CD4-positive, CD25-positive, alpha-beta regulatory T cell (primary cell): Measurements from ENCODE around the gene GNB1. TPM values are rescaled to one million over a fixed set of nuclear protein-coding genes. Genes with fewer than 3 reads are reported as not detected.
"Not testable (repeated sequence)": the region's sequence is repeated elsewhere in the genome, so short reads cannot be mapped to it uniquely, and the experiment has no call there.

Experiments used
- ATAC-seq, 2 donors: fragments of 150-1000 bp; cut with Tn5 transposase; one replicate each; pipeline ENCODE4 v1.10.0; 2021; ENCODE audit warnings: low read depth in 2 of 2, moderate number of reproducible peaks in 2 of 2, moderate library complexity in 1 of 2
- DNase-seq, 3 donors: peaks; one replicate each; pipeline versions ENCODE4 v3.0.0 to v3.0.0-alpha.2; 2012 to 2022; ENCODE audit warnings: mixed read lengths in 1 of 3
- H3K27ac ChIP-seq: one replicate; pipeline ENCODE4 v1.7.0; 2013; ENCODE audit warnings: mild to moderate bottlenecking, low read length; ENCODE audit not compliant: insufficient read depth, poor library complexity, severe bottlenecking
- H3K27me3 ChIP-seq: one replicate; pipeline ENCODE4 v1.7.0; 2013; ENCODE audit warnings: low read length; ENCODE audit not compliant: control insufficient read depth, insufficient read depth
- H3K36me3 ChIP-seq: one replicate; pipeline ENCODE4 v1.7.0; 2013; ENCODE audit warnings: mild to moderate bottlenecking, low read length, moderate library complexity; ENCODE audit not compliant: control insufficient read depth, insufficient read depth
- H3K4me1 ChIP-seq: 2 replicates; pipeline ENCODE4 v1.7.0; 2013; ENCODE audit warnings: mild to moderate bottlenecking, low read length; ENCODE audit not compliant: insufficient read depth, control insufficient read depth, poor library complexity, severe bottlenecking
- H3K4me3 ChIP-seq: one replicate; pipeline ENCODE4 v1.7.0; 2013; ENCODE audit warnings: low read depth, mild to moderate bottlenecking, low read length, moderate library complexity
- H3K9me3 ChIP-seq, 2 experiments: 1 replicate in 1 of 2; 2 replicates in 1 of 2; pipeline ENCODE4 v1.7.0; 2013; ENCODE audit warnings: low read length in 2 of 2, mild to moderate bottlenecking in 1 of 2, moderate library complexity in 1 of 2; ENCODE audit not compliant: control insufficient read depth in 2 of 2
- H3K27ac Mint-ChIP-seq, 3 donors: one replicate each; pipeline ENCODE4 v1.8.0; 2020 to 2022; ENCODE audit warnings: mild to moderate bottlenecking in 3 of 3, mixed read lengths in 3 of 3, moderate library complexity in 2 of 3
- H3K27me3 Mint-ChIP-seq: one replicate; pipeline ENCODE4 v1.8.0; 2022; ENCODE audit warnings: mild to moderate bottlenecking, mixed read lengths
- H3K36me3 Mint-ChIP-seq: one replicate; pipeline ENCODE4 v1.8.0; 2020; ENCODE audit warnings: mixed read lengths
- H3K4me1 Mint-ChIP-seq, 4 donors: one replicate each; pipeline ENCODE4 v1.8.0; 2020 to 2022; ENCODE audit warnings: mixed read lengths in 4 of 4, mild to moderate bottlenecking in 1 of 4
- H3K4me3 Mint-ChIP-seq, 4 donors: one replicate each; pipeline ENCODE4 v1.8.0; 2020 to 2022; ENCODE audit warnings: mild to moderate bottlenecking in 4 of 4, mixed read lengths in 4 of 4, moderate library complexity in 3 of 4
- H3K9me3 Mint-ChIP-seq, 7 donors: one replicate each; pipeline ENCODE4 v1.8.0; 2020 to 2022; ENCODE audit warnings: mixed read lengths in 7 of 7, mild to moderate bottlenecking in 3 of 7, moderate library complexity in 2 of 7
- polyA plus RNA-seq, 4 donors: library from polyadenylated mRNA; unstranded; fragments of 300-500 nt; fragmentation: Illumina TruSeq; gene quantifications; one replicate each; pipeline ENCODE4 v1.2.3, GENCODE V29; 2021
- total RNA-seq: library from RNA; stranded (reverse); gene quantifications from one replicate; pipeline ENCODE4 v1.2.3, GENCODE V29; 2022

The GNB1 gene
- total and polyA plus RNA-seq, 5 donors from 2014 or later, result 47.0 to 242 (median 102) TPM

DNA sequence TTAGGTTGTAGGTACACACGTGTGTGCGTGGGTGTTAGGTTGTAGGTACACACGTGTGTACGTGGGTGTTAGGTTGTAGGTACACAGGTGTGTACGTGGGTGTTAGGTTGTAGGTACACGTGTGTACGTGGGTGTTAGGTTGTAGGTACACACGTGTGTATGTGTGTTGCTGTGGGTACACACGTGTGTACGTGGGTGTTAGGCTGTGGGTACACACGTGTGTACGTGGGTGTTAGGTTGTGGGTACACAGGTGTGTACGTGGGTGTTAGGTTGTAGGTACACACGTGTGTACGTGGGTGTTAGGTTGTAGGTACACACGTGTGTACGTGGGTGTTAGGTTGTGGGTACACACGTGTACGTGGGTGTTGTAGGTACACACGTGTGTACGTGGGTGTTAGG lies 44.0 kb upstream of the GNB1 start:
- H3K4me3 Mint-ChIP-seq, ATAC-seq, H3K9me3 Mint-ChIP-seq: not testable (repeated sequence)

DNA sequence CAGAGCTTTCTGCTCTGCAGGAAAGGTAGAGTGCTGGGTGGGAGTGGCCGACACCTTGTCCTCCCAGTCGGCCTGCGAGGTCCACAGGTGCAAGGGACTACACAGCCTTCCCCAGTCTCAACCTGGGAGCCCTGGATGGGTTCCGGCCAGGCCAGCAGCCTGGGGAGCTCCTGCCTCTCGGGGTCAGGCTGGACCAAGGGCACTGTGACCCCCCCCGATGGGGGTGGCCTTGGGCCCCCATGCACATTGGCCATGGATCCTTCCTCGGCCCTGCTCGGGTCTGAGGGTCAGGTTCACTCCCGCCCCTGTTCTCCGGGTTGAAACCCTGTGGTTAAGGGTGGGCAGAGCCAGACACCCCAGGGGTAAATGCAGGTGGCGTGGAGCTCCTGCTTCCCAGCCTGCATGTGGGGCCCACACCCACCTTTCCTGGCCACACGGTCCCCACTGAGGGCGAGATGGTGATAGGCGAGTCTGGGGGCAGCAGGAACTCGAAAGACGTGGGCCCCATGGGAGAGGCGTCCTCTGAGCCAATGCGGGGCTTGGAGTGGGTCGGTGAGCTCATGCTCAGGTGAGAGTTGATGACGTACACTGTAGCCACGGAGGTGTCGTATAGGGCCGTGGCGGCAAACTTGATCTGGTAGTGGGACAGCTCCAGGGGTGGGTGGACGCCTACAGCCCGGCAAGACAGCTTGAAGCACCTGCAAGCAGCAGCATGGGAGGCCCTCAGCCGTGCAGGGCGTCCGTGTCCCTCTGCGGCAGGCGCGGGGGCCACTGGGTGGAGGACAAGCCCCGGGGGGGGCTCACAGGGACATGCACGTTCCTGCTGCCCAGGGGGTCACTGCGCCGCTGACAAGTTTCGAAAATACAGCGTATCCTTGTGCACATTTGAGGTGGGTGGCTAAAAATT lies 39.0 kb upstream of the GNB1 start:
- ATAC-seq (no peak), DNase-seq (no peak)
- H3K4me1 Mint-ChIP-seq, result no peaks in the 10 kb centered on the region
- Histone ChIP-seq H3K4me1 (no peaks in the 10 kb centered on the region), H3K36me3 (no peaks in the 10 kb centered on the region), H3K9me3 (no peaks in the 10 kb centered on the region), H3K27me3 (no peaks in the 10 kb centered on the region), H3K27ac (no peak overlapping the region), H3K4me3 (no peak overlapping the region)
- no peak overlapping the region for H3K4me3 Mint-ChIP-seq
- H3K27me3 Mint-ChIP-seq, result no peaks in the 10 kb centered on the region
- H3K27ac Mint-ChIP-seq, result no peak overlapping the region
- H3K9me3 Mint-ChIP-seq, result peaks cover 0 to 2% (median 0%) of the 10 kb centered on the region in 7 donors
- no peaks in the 10 kb centered on the region for H3K36me3 Mint-ChIP-seq

More for the DNA sequence above, 44.0 kb upstream of the GNB1 start:
- H3K36me3 ChIP-seq, H3K4me3 ChIP-seq, H3K4me1 ChIP-seq, H3K9me3 ChIP-seq, H3K27ac ChIP-seq, H3K27ac Mint-ChIP-seq, H3K27me3 Mint-ChIP-seq, H3K27me3 ChIP-seq, DNase-seq, H3K4me1 Mint-ChIP-seq, H3K36me3 Mint-ChIP-seq: not testable (repeated sequence)

DNA sequence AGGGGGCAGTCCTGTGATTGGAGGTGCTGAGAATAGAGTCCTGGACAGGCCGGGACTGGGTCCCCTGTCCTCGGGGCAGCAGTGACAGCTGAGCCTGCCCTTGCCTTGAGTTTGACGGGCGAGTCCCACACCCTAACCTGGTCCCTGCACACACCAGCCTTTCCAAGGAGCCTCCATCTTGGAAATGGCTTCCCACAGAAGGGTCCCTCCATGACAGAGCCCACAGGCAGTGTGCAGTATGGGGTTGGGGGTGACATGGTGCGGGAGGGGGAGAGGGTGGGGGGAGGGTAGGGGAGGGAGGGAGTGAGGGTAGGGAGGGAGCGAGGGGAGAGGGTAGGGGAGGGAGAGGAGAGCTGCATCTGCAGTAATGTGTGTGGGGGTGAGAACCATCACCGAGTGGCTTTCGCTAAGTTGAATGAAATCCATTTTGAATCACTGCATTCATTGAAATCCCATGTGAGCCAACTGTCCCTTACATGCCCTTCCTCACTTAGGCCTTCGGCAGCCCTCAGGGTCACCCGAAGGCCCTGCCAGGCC lies 38.3 kb upstream of the GNB1 start:
- H3K36me3 ChIP-seq, result no peaks in the 10 kb centered on the region
- Mint-ChIP-seq H3K9me3 (peaks cover 0 to 2% (median 0%) of the 10 kb centered on the region in 7 donors), H3K4me3 (no peak overlapping the region), H3K27me3 (no peaks in the 10 kb centered on the region), H3K27ac (no peak overlapping the region), H3K36me3 (no peaks in the 10 kb centered on the region), H3K4me1 (no peaks in the 10 kb centered on the region)
- H3K4me1 ChIP-seq, result no peaks in the 10 kb centered on the region
- ATAC-seq, result no peak
- no peaks in the 10 kb centered on the region for H3K9me3 ChIP-seq
- DNase-seq, result no peak
- no peak overlapping the region for H3K27ac ChIP-seq
- H3K27me3 ChIP-seq, result no peaks in the 10 kb centered on the region
- H3K4me3 ChIP-seq, result no peak overlapping the region

DNA sequence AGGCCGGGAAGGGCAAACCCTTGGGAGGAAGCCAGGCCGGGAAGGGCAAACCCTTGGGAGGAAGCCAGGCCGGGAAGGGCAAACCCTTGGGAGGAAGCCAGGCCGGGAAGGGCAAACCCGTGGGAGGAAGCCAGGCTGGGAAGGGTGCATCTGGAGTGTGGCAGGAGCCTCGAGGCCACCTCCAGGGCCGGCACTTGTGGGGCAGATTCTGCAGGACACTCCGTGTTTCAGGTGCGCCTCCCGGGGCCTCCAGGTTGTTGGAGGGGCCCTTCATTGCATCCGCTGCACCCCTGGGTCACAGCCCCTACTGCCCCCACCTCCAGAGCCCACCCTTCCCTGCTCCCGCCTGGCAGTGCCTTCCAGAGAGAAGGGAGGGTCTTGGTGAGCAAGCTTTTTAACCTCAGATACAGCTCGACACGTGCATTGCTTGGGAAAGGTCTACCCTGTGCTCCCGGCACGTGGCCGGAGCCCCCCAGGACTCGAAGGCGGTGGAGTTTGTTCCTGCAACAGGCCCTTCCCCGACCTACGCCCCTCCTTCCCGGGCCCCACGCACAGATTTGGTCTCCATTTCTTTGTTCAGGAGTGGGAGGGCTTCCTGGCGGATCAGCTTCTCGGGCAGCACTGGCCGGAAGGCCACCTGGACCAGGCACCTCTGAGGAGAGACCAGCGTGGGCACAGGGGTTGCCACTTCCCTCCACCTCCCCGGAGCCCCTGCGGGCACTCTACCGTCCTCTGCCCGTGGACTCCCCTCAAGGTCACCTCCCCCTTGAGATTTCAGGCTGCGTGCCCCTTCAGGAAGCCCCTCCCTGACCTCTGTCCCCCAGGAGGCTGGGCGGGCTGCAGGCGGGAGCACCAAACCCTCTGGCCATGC lies 37.6 kb upstream of the GNB1 start:
- no peaks in the 10 kb centered on the region for H3K36me3 Mint-ChIP-seq
- peaks cover 0 to 1% (median 0%) of the 10 kb centered on the region in 7 donors for H3K9me3 Mint-ChIP-seq
- DNase-seq, result no peak
- Histone ChIP-seq H3K9me3 (no peaks in the 10 kb centered on the region), H3K27me3 (no peaks in the 10 kb centered on the region), H3K4me3 (no peak overlapping the region), H3K4me1 (no peaks in the 10 kb centered on the region), H3K27ac (no peak overlapping the region), H3K36me3 (no peaks in the 10 kb centered on the region)
- H3K4me1 Mint-ChIP-seq, result no peaks in the 10 kb centered on the region
- no peak overlapping the region for H3K27ac Mint-ChIP-seq
- ATAC-seq, result no peak
- no peaks in the 10 kb centered on the region for H3K27me3 Mint-ChIP-seq
- no peak overlapping the region for H3K4me3 Mint-ChIP-seq

DNA sequence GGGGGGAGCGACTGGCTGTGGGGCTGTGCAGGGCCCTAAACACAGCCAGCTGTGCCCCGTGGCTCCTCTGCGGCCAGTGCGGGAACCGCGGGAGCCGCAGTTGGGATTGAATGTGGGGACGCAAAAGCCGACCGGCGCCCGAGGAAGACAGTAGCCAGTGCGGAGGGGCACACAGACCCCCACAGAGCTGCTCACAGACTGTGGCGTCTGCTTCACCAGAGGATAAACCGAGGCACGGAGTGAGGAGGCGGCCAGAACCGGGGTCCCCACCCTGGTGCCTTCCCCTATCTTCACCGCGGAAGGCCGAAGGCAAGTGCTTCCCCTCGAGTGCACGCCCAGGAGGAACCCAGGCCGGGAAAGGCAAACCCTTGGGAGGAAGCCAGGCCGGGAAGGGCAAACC lies 36.9 kb upstream of the GNB1 start:
- Mint-ChIP-seq H3K27me3 (no peaks in the 10 kb centered on the region), H3K4me3 (no peak overlapping the region), H3K4me1 (no peaks in the 10 kb centered on the region), H3K9me3 (no peaks in the 10 kb centered on the region), H3K27ac (no peak overlapping the region), H3K36me3 (no peaks in the 10 kb centered on the region)
- no peaks in the 10 kb centered on the region for H3K4me1 ChIP-seq
- no peaks in the 10 kb centered on the region for H3K27me3 ChIP-seq
- no peaks in the 10 kb centered on the region for H3K36me3 ChIP-seq
- no peaks in the 10 kb centered on the region for H3K9me3 ChIP-seq
- no peak overlapping the region for H3K27ac ChIP-seq
- DNase-seq (no peak), ATAC-seq (no peak)
- H3K4me3 ChIP-seq, result no peak overlapping the region

DNA sequence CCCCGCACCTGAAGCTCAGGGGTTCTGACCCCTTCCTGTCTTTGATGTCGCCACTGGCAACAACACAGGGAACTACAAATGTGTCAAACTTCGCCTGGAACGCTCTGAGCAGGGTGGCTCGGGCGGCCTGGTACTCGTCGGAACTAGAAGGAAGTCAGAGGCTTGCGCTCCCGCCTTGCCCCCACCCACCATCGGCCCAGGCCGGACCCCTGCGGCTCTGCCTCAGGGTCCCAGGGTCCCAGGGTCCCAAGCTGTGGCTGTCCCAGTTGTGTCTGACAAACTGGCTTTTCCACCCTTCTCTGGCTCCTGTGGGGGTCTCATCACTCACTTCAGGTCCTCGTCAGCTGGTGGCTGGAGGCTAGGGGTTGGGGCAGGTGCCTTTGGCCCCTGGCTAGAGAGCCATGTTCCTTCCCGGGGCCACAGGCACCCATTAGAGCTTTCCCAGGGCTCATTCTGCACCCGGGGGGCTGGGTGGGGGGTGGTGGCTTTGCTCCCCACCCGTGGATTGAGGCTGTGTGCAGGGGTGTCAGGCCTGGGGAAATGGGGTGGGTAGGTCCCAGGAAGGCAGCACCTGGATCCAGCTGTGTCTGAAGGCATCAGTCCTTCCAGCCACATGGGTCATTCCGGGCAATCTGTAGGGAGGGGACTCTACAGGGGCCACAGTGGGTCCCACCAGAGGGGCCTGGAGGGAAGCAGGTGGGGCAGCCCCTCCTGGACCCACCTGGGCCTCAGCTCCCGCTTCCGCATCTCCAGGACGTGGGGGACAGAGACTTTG lies 36.2 kb upstream of the GNB1 start:
- Mint-ChIP-seq H3K27ac (no peak overlapping the region), H3K36me3 (no peaks in the 10 kb centered on the region), H3K27me3 (no peaks in the 10 kb centered on the region), H3K4me1 (no peaks in the 10 kb centered on the region), H3K9me3 (no peaks in the 10 kb centered on the region), H3K4me3 (no peak overlapping the region)
- H3K4me3 ChIP-seq, result no peak overlapping the region
- no peaks in the 10 kb centered on the region for H3K9me3 ChIP-seq
- ATAC-seq, result no peak
- H3K36me3 ChIP-seq, result no peaks in the 10 kb centered on the region
- no peak overlapping the region for H3K27ac ChIP-seq
- no peaks in the 10 kb centered on the region for H3K27me3 ChIP-seq
- no peak for DNase-seq
- H3K4me1 ChIP-seq, result no peaks in the 10 kb centered on the region

DNA sequence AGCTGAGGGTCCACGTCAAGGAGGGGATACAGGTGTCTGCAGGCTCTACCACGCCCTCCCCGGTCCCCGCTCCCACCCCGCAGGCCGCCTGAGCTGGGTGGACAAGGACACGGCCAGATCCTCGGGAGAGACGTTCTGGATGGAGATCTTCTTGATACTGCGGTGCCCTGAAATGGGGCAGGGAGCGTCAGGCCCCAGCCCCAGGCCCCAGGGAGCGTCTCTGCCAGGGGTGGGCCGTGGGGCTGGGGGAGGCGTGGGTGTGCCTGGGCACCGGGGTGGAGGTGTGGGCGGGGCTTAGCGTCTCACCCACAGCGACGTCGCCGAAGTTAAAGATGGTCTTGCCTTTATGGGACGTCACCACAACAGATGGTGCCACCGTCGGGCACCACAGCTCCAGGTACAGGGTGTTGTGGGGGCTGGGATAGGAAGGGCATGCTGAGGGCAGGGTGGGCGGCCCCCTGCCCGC lies 35.5 kb upstream of the GNB1 start:
- H3K36me3 Mint-ChIP-seq, result no peaks in the 10 kb centered on the region
- no peaks in the 10 kb centered on the region for H3K4me1 Mint-ChIP-seq
- no peaks in the 10 kb centered on the region for H3K9me3 Mint-ChIP-seq
- Histone ChIP-seq H3K4me3 (no peak overlapping the region), H3K9me3 (no peaks in the 10 kb centered on the region), H3K4me1 (no peaks in the 10 kb centered on the region), H3K27ac (no peak overlapping the region), H3K27me3 (no peaks in the 10 kb centered on the region), H3K36me3 (no peaks in the 10 kb centered on the region)
- DNase-seq (no peak), ATAC-seq (no peak)
- no peak overlapping the region for H3K27ac Mint-ChIP-seq
- H3K4me3 Mint-ChIP-seq, result no peak overlapping the region
- H3K27me3 Mint-ChIP-seq, result no peaks in the 10 kb centered on the region
